H1 (cell line): ENCODE results near the gene UGT1A10. TPM values are rescaled to one million over a fixed set of nuclear protein-coding genes. Genes with fewer than 3 reads are reported as not detected.

Experiments used
- CTCF ChIA-PET: fragments of 300-600 bp; sonication (Branson Sonifier 250); formaldehyde crosslinking; loops from one replicate; lab custom pipeline; 2021; ENCODE audit not compliant: partially characterized antibody; lab: Charles Lee
- POLR2A ChIA-PET: fragments of 300-600 bp; sonication (Branson Sonifier 250); formaldehyde crosslinking; loops from one replicate; lab custom pipeline; 2021; ENCODE audit warnings: inconsistent platforms; ENCODE audit not compliant: partially characterized antibody; lab: Charles Lee
- DNase-seq, 2 experiments: peaks; one replicate each; pipeline versions ENCODE4 v3.0.0 to v3.0.0-alpha.2; 2010 to 2022; ENCODE audit warnings: low spot score in 2 of 2, low read depth in 1 of 2, mixed read lengths in 1 of 2
- FAIRE-seq: peaks from 2 replicates; lab custom pipeline; 2011; peaks lifted over from hg19 to GRCh38; lab: Jason Lieb, UNC
- H2AFZ ChIP-seq: 2 replicates; pipeline ENCODE4 v1.8.1; 2012; ENCODE audit warnings: low read length, inconsistent platforms
- H2AK5ac ChIP-seq: 2 replicates; pipeline ENCODE4 v1.6.1; 2013; ENCODE audit warnings: low read depth, low read length
- H2BK120ac ChIP-seq: replicated peaks from 2 replicates; pipeline ENCODE3; 2013; ENCODE audit warnings: low read depth, low read length, inconsistent platforms
- H2BK12ac ChIP-seq: 2 replicates; pipeline ENCODE4 v1.6.1; 2013; ENCODE audit warnings: low read depth, low read length
- H2BK15ac ChIP-seq: 2 replicates; pipeline ENCODE4 v1.6.1; 2013; ENCODE audit warnings: low read length
- H2BK20ac ChIP-seq: 2 replicates; pipeline ENCODE4 v1.6.1; 2013; ENCODE audit warnings: low read length
- H2BK5ac ChIP-seq: 2 replicates; pipeline ENCODE4 v1.6.1; 2013; ENCODE audit warnings: low read depth, low read length
- H3K14ac ChIP-seq: 2 replicates; pipeline ENCODE4 v1.6.1; 2013; ENCODE audit warnings: inconsistent platforms; ENCODE audit not compliant: insufficient read length
- H3K18ac ChIP-seq: 2 replicates; pipeline ENCODE4 v1.6.1; 2013; ENCODE audit warnings: low read length; ENCODE audit errors: extremely low read depth
- H3K23ac ChIP-seq: 2 replicates; pipeline ENCODE4 v1.6.1; 2013; ENCODE audit warnings: inconsistent platforms; ENCODE audit not compliant: insufficient read length
- H3K23me2 ChIP-seq: 2 replicates; pipeline ENCODE4 v1.6.1; 2013; ENCODE audit warnings: low read depth, low read length
- H3K27ac ChIP-seq: 2 replicates; pipeline ENCODE4 v1.6.1; 2011; ENCODE audit warnings: low read depth, low read length, inconsistent platforms
- H3K27me3 ChIP-seq, 4 experiments: replicated peaks in 1 of 4; 1 replicate in 1 of 4; 2 replicates in 3 of 4; pipeline versions ENCODE4 v1.6.1 to v1.8.1; 2011 to 2013; ENCODE audit warnings: low read length in 3 of 4, mild to moderate bottlenecking in 3 of 4, inconsistent platforms in 2 of 4, mixed read lengths in 2 of 4, moderate library complexity in 1 of 4; ENCODE audit not compliant: control insufficient read depth in 3 of 4, insufficient read depth in 3 of 4; ENCODE audit errors: extremely low read depth in 1 of 4
- H3K36me3 ChIP-seq, 4 experiments: 2 replicates each; pipeline versions ENCODE4 v1.6.1 to v1.8.1; 2011 to 2013; ENCODE audit warnings: mild to moderate bottlenecking in 4 of 4, low read length in 3 of 4, moderate library complexity in 2 of 4, control low read depth in 1 of 4, inconsistent platforms in 1 of 4; ENCODE audit not compliant: insufficient read depth in 4 of 4, control insufficient read depth in 2 of 4
- H3K4ac ChIP-seq: replicated peaks from 2 replicates; pipeline ENCODE3; 2013; ENCODE audit warnings: low read length, low read depth, mixed read lengths, inconsistent platforms; ENCODE audit not compliant: insufficient read length
- H3K4me1 ChIP-seq, 4 experiments: replicated peaks in 1 of 4; 1 replicate in 1 of 4; 2 replicates in 3 of 4; pipeline versions ENCODE4 v1.6.1 to v1.8.1; 2011 to 2013; ENCODE audit warnings: low read length in 3 of 4, inconsistent platforms in 2 of 4, mixed read lengths in 1 of 4; ENCODE audit not compliant: insufficient read depth in 4 of 4, control insufficient read depth in 3 of 4
- H3K4me2 ChIP-seq, 2 experiments: 2 replicates each; pipeline versions ENCODE4 v1.6.1 to v1.8.1; 2011 to 2013; ENCODE audit warnings: low read depth in 2 of 2, low read length in 2 of 2, control low read depth in 1 of 2, inconsistent platforms in 1 of 2, mild to moderate bottlenecking in 1 of 2; ENCODE audit not compliant: insufficient read depth in 1 of 2
- H3K4me3 ChIP-seq, 4 experiments: fragments of 200-600, 300-600 bp in 1 of 4; sonication (generic), shearing (Covaris generic), sonication (Bioruptor Twin) in 1 of 4; 2 replicates each; pipeline versions ENCODE4 v1.5.1 to v1.8.1; 2011 to 2016; ENCODE audit warnings: low read length in 4 of 4, low read depth in 3 of 4, control low read depth in 2 of 4, inconsistent platforms in 2 of 4, mild to moderate bottlenecking in 2 of 4, mixed read lengths in 1 of 4, moderate library complexity in 1 of 4; ENCODE audit not compliant: insufficient read depth in 2 of 4; ENCODE audit errors: extremely low read depth in 1 of 4
- H3K56ac ChIP-seq: replicated peaks from 2 replicates; pipeline ENCODE3; 2013; ENCODE audit warnings: low read depth, mild to moderate bottlenecking, mixed read lengths, low read length, inconsistent platforms; ENCODE audit not compliant: insufficient read length
- H3K79me1 ChIP-seq: 2 replicates; pipeline ENCODE4 v1.6.1; 2013; ENCODE audit warnings: low read depth, low read length, control low read depth
- H3K79me2 ChIP-seq, 2 experiments: 2 replicates each; pipeline versions ENCODE4 v1.6.1 to v1.8.1; 2012 to 2013; ENCODE audit warnings: low read length in 2 of 2, mild to moderate bottlenecking in 2 of 2, inconsistent platforms in 1 of 2; ENCODE audit not compliant: insufficient read depth in 2 of 2, control insufficient read depth in 1 of 2
- H3K9ac ChIP-seq, 4 experiments: replicated peaks in 1 of 4; 1 replicate in 1 of 4; 2 replicates in 3 of 4; pipeline versions ENCODE4 v1.6.1 to v1.8.1; 2011 to 2013; ENCODE audit warnings: low read depth in 3 of 4, low read length in 3 of 4, control low read depth in 2 of 4, mild to moderate bottlenecking in 2 of 4, moderate library complexity in 2 of 4, inconsistent platforms in 1 of 4; ENCODE audit errors: extremely low read depth in 1 of 4
- H3K9me3 ChIP-seq, 2 experiments: 2 replicates each; pipeline versions ENCODE4 v1.6.1 to v1.8.1; 2012 to 2013; ENCODE audit warnings: mild to moderate bottlenecking in 2 of 2, moderate library complexity in 2 of 2, control low read depth in 1 of 2, inconsistent platforms in 1 of 2, low read depth in 1 of 2, low read length in 1 of 2, mixed read lengths in 1 of 2; ENCODE audit not compliant: insufficient read depth in 2 of 2
- H4K20me1 ChIP-seq, 2 experiments: replicated peaks in 1 of 2; 2 replicates each; pipeline versions ENCODE3 to v1.8.1; 2011 to 2013; ENCODE audit warnings: inconsistent platforms in 2 of 2, low read length in 2 of 2, mild to moderate bottlenecking in 1 of 2; ENCODE audit not compliant: insufficient read depth in 2 of 2, control insufficient read depth in 1 of 2
- H4K5ac ChIP-seq: 2 replicates; pipeline ENCODE4 v1.6.1; 2013; ENCODE audit warnings: low read length, low read depth, mixed read lengths, inconsistent platforms; ENCODE audit not compliant: insufficient read length
- H4K8ac ChIP-seq: 2 replicates; pipeline ENCODE4 v1.8.0; 2013; ENCODE audit warnings: mild to moderate bottlenecking, moderate library complexity, low read length, inconsistent platforms; ENCODE audit not compliant: insufficient read depth; ENCODE audit errors: extremely low read depth
- H4K91ac ChIP-seq: replicated peaks from 2 replicates; pipeline ENCODE3; 2013; ENCODE audit warnings: low read length, mixed read lengths, inconsistent platforms; ENCODE audit not compliant: insufficient read length
- BRCA1 ChIP-seq: IDR thresholded peaks from 2 replicates; pipeline ENCODE4 v1.6.1; 2012; ENCODE audit warnings: low read depth, low read length, improper control_type of control experiment
- MAFK ChIP-seq: IDR thresholded peaks from 2 replicates; pipeline ENCODE4 v1.6.1; 2012; ENCODE audit warnings: low read depth, mild to moderate bottlenecking, improper control_type of control experiment, low read length
- WGBS, 2 experiments: shearing (Covaris generic) in 1 of 2; methylation state at CpG; one replicate each; pipeline versions ENCODE4 v1.1.6 to v1.1.7; 2013 to 2015; ENCODE audit warnings: low lambda C conversion rate in 2 of 2, mixed read lengths in 2 of 2, inconsistent platforms in 1 of 2, low coverage in 1 of 2, missing lambda C conversion rate in 1 of 2; ENCODE audit not compliant: insufficient replicate concordance in 2 of 2, insufficient coverage in 1 of 2, insufficient read length in 1 of 2; ENCODE audit errors: extremely low coverage in 1 of 2, missing lambda C conversion rate in 1 of 2; 5-methylcytosine and 5-hydroxymethylcytosine counted together
- polyA plus RNA-seq, 7 experiments: library from polyadenylated mRNA; depleted of rRNA in 3 of 7; stranded (reverse) in 5 of 7; unstranded in 2 of 7; fragments of >200 nt in 5 of 7; fragments of 200-250 nt in 2 of 7; gene quantifications; 1 replicate in 5 of 7; 2 replicates in 1 of 7; 4 replicates in 1 of 7; pipeline versions ENCODE4 v1.2.1 to v1.2.3, GENCODE V29; 2011 to 2013; ENCODE audit warnings: missing spikeins in 2 of 7, mixed read lengths in 2 of 7
- total RNA-seq: library from RNA; stranded (reverse); fragmentation: NEBNext Ultra II Directional; extraction: Animal tissue kit (Norgen Biotek cat#: 25700); gene quantifications from 2 replicates; pipeline ENCODE4 v1.2.1, GENCODE V29; 2021

UGT1A10 gene
- total and polyA plus RNA-seq, 2 of the 8 experiments (the other 6 are each of a cell fraction or from before 2014, with no cell fraction given): not detected

GRCh38 chr2:233778030-233778429 lies 141.8 kb downstream of the UGT1A10 start, which contains the start of gene MROH2A:
Gene MROH2A, plus strand, starts transcription at chr2:233778330. Its CDS starts 1,029 bp downstream, at chr2:233779359.
- Histone ChIP-seq H3K79me2 (no peaks in the 10 kb centered on the region), H3K4me1 (no peaks in the 10 kb centered on the region), H4K20me1 (no peaks in the 10 kb centered on the region), H3K23me2 (no peaks in the 10 kb centered on the region; the same call in 1 of the 2 replicates), H3K4ac (no peak within 1 kb of the TSS), H3K27ac (no peak within 1 kb of the TSS), H2BK120ac (no peak within 1 kb of the TSS), H3K23ac (no peak within 1 kb of the TSS), H3K56ac (no peak within 1 kb of the TSS), H4K91ac (no peak within 1 kb of the TSS), H2BK20ac (no peak within 1 kb of the TSS), H2BK12ac (no peak within 1 kb of the TSS), H2BK5ac (no peak within 1 kb of the TSS), H3K36me3 (no peaks in the 10 kb centered on the region), H3K9me3 (peaks cover 9 to 13% of the 10 kb centered on the region in 2 experiments; a peak in 3 of 4 replicates), H3K79me1 (no peaks in the 10 kb centered on the region)
- ChIA-PET CTCF (no interaction called here), POLR2A (interaction anchor here (1.0 kb wide), 1 partner anchor 10 kb away, joined by 3 read pairs; no protein-coding TSS in a partner anchor)
- no peak for DNase-seq
- TF ChIP-seq BRCA1 (no peak), MAFK (no peak)
- TF ChIP-seq, all 59 proteins: peak for 0
- Histone ChIP-seq H3K14ac (no peak within 1 kb of the TSS), H3K4me2 (no peak within 1 kb of the TSS), H4K8ac (no peak within 1 kb of the TSS), H2AK5ac (no peak within 1 kb of the TSS), H2BK15ac (no peak within 1 kb of the TSS), H3K4me3 (no peak within 1 kb of the TSS), H3K27me3 (no peaks in the 10 kb centered on the region), H3K9ac (no peak within 1 kb of the TSS), H3K18ac (no peak within 1 kb of the TSS), H4K5ac (no peak within 1 kb of the TSS), H2AFZ (no peak within 1 kb of the TSS)
- 100% methylated on average over 2 of the region's 2 CpGs; no CpG with 5 or more reads in 1 of the 2 experiments for WGBS, 2 experiments
- FAIRE-seq: no peak
